Adrenal gland (tissue), 5 donors: Measurements from ENCODE around the gene LMX1B.

Experiments used
- CTCF ChIP-seq, 6 experiments: fragments of 450-650 bp in 4 of 6; fragments of 200-600 bp in 2 of 6; sonication (generic) in 1 of 6; IDR thresholded peaks; 1 replicate in 5 of 6; 2 replicates in 1 of 6; pipeline versions ENCODE4 v1.5.1 to v1.8.0; 2016 to 2021; ENCODE audit warnings: antibody characterized with exemption in 6 of 6, mild to moderate bottlenecking in 2 of 6, moderate library complexity in 1 of 6
- POLR2A ChIP-seq, 2 donors: fragments of 450-650 bp; IDR thresholded peaks; one replicate each; pipeline ENCODE4 v1.6.1; 2017; ENCODE audit warnings: antibody characterized with exemption in 2 of 2, mild to moderate bottlenecking in 2 of 2, moderate library complexity in 1 of 2
- donor health status: DM: no; HTN: no; CAD: no.

DNA sequence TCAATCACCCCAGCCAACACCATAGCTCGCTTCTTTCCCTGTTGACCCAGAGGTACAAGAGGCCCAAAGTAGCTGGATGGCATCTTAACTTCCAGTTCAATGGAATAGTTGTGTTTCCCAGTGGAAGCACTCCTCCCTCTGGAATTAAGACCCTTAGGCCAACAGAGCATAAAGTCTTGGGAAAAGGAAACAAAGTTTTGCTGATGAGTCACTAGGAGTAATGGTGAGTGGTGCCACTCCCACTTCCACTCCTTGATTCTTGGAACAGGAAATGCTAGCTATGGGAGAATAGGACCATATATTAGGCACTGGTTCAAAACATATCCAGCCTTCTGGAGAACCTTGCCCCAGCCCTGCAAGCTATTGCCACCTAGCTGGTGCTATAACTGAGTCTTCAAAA is 44.7 kb upstream of the LMX1B start:
- no peak for TF ChIP-seq POLR2A (IDR thresholded peaks at IDR 0.05)
- TF ChIP-seq CTCF (IDR thresholded peaks at IDR 0.05): no peak
